Mucosa of descending colon (tissue), 3 donors: ENCODE measurements around the gene ZBTB7C. TPM values are rescaled to one million over a fixed set of nuclear protein-coding genes. Genes with fewer than 3 reads are reported as not detected.
A peak's percentile ranks its signal among the peaks of the same experiment; 100 is the strongest.

Source experiments
- ATAC-seq: fragments of 200-7000 bp; cut with Tn5 transposase; one replicate; pipeline ENCODE4 v1.9.1; 2020; ENCODE audit warnings: mild to moderate bottlenecking, moderate library complexity
- DNase-seq, 3 donors: peaks; one replicate each; pipeline ENCODE4 v3.0.0-alpha.2; 2020
- H3K36me3 ChIP-seq: fragments of 200-600 bp; one replicate; pipeline ENCODE4 v1.8.0; 2021; ENCODE audit warnings: low read depth, mild to moderate bottlenecking
- H3K4me1 ChIP-seq: fragments of 200-600 bp; one replicate; pipeline ENCODE4 v1.8.0; 2021; ENCODE audit warnings: low read depth, mild to moderate bottlenecking
- H3K4me3 ChIP-seq: fragments of 200-600 bp; one replicate; pipeline ENCODE4 v1.8.0; 2021; ENCODE audit warnings: mild to moderate bottlenecking
- H3K9me3 ChIP-seq: fragments of 200-600 bp; one replicate; pipeline ENCODE4 v1.8.0; 2021; ENCODE audit warnings: mild to moderate bottlenecking
- CTCF ChIP-seq: fragments of 200-600 bp; IDR thresholded peaks from one replicate; pipeline ENCODE4 v1.8.0; 2022; ENCODE audit warnings: antibody characterized with exemption, mild to moderate bottlenecking
- intact Hi-C, 2 donors: fragments of 100-400 bp; cut with DNase I in 1 of 2; cut with micrococcal nuclease in 1 of 2; formaldehyde crosslinking; loops; one replicate each; pipeline versions ENCODE4 v1.11.0 to v1.11.1; 2022; cut with DNase I, micrococcal nuclease
- total RNA-seq, 3 donors: library from RNA; stranded (reverse); fragmentation: NEBNext Ultra II Directional in 2 of 3; extraction: Animal tissue kit (Norgen Biotek cat#: 25700) in 2 of 3; gene quantifications; one replicate each; pipeline versions ENCODE4 v1.2.1 to v1.2.4, GENCODE V29; 2021 to 2023
- donor health status: DM: no; HTN: no; CAD: no; lungs with moderate emphysema.
- donor health status: DM: no; HTN: no; CAD: no.
- donor health status: DM: no; HTN: yes; CAD: no.

ZBTB7C gene
- total RNA-seq, 3 donors from 2014 or later: 20.8 to 56.6 (median 38.2) TPM

- intact Hi-C loops: no loop called here
- TF ChIP-seq CTCF: no peak
- Histone ChIP-seq H3K36me3 (no peaks in the 10 kb centered on the region), H3K9me3 (no peaks in the 10 kb centered on the region), H3K4me3 (no peak overlapping the region), H3K4me1 (no peaks in the 10 kb centered on the region)
- DNase-seq (no peak), ATAC-seq (no peak)
Observed at GRCh38 chr18:48031641-48032040, 377.5 kb downstream of the ZBTB7C start.

DNA sequence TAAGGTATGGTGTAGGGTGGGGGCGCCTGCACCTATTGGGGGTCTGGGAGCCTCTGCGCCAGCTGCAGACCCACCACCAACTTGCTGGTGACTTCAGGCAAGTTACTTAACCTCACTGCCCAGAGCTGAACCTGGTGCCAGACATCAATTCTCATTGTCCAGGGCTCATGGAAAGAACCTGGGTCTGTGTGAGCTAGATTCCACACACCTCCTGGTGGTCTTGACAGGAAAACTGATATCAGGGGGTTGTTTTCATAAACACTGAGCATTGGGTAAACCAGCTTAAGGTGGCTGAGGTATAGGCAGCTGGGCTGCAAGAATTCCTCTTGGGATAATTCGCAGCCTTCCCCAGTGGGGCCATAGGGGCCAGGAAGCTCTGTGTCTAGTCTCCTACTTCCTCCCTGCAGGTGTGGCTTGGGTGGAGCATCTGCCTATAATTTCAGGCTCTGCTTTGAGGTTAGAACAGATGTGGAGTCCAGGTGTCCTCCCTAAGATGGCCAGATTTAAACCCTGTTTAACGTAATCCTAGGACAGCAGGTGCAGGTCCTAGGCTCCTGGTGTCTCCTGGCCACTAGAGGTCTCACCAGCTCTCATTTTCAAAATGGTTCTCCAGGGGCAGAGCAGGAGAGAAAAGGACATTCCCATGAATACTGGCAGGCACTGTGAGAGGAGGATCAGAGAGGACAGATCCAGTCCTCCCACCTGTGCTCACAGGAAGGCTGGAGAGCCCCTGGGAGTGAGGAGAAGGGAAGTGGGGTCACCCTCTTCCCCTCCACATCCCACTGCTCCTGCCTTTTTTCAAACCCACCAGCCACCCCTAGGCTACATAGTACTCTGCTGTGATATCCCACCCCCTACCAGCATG lies 378.3 kb downstream of the ZBTB7C start:
- Histone ChIP-seq H3K4me3 (no peak overlapping the region), H3K4me1 (no peaks in the 10 kb centered on the region), H3K9me3 (no peaks in the 10 kb centered on the region), H3K36me3 (no peaks in the 10 kb centered on the region)
- peak; percentile 48 for TF ChIP-seq CTCF
- peak in 2 of 3 donors; percentile 47 to 81 for DNase-seq
- intact Hi-C loops: no loop called here
- peak; percentile 85 for ATAC-seq

GRCh38 chr18:48029296-48029986 lies 379.7 kb downstream of the ZBTB7C start:
- ATAC-seq: no peak

DNA sequence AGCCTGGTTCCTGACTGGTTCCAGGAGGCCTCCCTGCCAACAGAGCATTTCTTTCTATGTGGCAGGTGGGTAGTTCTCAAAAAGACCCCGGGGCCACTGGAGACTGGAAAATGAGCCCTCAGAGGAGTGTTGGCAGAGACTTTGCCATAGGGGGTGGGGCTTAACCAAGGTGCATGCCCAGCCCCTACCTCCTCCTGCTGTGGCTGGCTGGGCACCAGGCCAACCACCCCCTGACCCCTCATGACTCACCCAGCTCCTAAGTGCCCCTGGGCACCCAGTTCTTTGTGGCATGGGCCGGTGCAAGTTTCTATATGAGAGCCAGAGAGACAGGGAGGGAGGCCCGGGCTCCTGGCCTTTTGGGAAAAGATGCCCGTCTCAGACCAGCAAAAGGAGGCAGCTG lies 380.5 kb downstream of the ZBTB7C start:
- ATAC-seq: no peak
- DNase-seq: no peak
- intact Hi-C loops: loop anchor here (5.0 to 10.0 kb wide), 3 partner anchors 254 to 419 kb away; no protein-coding TSS in a partner anchor
- H3K4me3 ChIP-seq: no peak overlapping the region
- no peaks in the 10 kb centered on the region for H3K9me3 ChIP-seq
- no peaks in the 10 kb centered on the region for H3K4me1 ChIP-seq
- no peak for TF ChIP-seq CTCF
- H3K36me3 ChIP-seq: no peaks in the 10 kb centered on the region

More at GRCh38 chr18:48029296-48029986, 379.7 kb downstream of the ZBTB7C start:
- Histone ChIP-seq H3K36me3 (no peaks in the 10 kb centered on the region), H3K4me1 (no peaks in the 10 kb centered on the region), H3K4me3 (no peak overlapping the region), H3K9me3 (no peaks in the 10 kb centered on the region)
- DNase-seq: no peak
- no peak for TF ChIP-seq CTCF
- intact Hi-C loops: loop anchor here (5.0 to 10.0 kb wide), 3 partner anchors 255 to 418 kb away; no protein-coding TSS in a partner anchor

DNA sequence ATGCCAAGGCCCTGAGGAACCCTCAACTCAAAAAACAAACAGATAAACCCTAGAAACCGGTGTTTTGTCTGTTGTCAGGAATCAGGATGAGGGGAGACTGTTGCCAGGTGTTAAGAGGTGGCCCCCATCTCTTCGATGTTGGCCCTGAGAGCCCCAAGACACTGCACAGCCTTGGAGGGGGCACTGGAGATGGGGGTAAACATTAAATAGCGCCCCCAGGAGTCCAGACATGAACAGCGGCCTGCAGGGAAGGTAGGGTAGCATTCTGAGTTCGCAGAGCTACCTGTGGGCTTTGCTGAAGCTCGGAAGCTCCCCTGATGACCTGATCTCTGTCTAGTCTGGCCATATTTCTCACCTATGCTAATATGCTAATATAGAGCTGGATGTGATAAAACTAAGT lies 381.1 kb downstream of the ZBTB7C start:
- intact Hi-C loops: loop anchor here (5.0 to 10.0 kb wide), 3 partner anchors 253 to 419 kb away; no protein-coding TSS in a partner anchor
- H3K4me1 ChIP-seq: no peaks in the 10 kb centered on the region
- H3K36me3 ChIP-seq: no peaks in the 10 kb centered on the region
- no peak for TF ChIP-seq CTCF
- ATAC-seq: no peak
- H3K4me3 ChIP-seq: no peak overlapping the region
- no peak for DNase-seq
- no peaks in the 10 kb centered on the region for H3K9me3 ChIP-seq
